Activated naive CD8-positive, alpha-beta T cell treated with anti-CD3 and anti-CD28 coated beads, Interleukin-2, amount 10 ng/mL, durations not matched to agents 7 days and 5 days (primary cell): ENCODE data around the gene RAD50. TPM values are rescaled to one million over a fixed set of nuclear protein-coding genes. Genes with fewer than 3 reads are reported as not detected.
"Not testable (repeated sequence)": the region's sequence is repeated elsewhere in the genome, so short reads cannot be mapped to it uniquely, and the experiment has no call there.

Experiments
- ATAC-seq: fragments of 150-1000 bp; cut with Tn5 transposase; one replicate; pipeline ENCODE4 v1.10.0; 2021; ENCODE audit warnings: low read depth, moderate library complexity
- POLR2A ChIA-PET: fragments of 350-600 bp; sonication (Branson Sonifier 250); formaldehyde crosslinking; loops from one replicate; lab custom pipeline; 2021; ENCODE audit warnings: antibody characterized with exemption; lab: Charles Lee
- DNase-seq: peaks from one replicate; pipeline ENCODE4 v3.0.0; 2021
- H3K27ac Mint-ChIP-seq: one replicate; pipeline ENCODE4 v1.8.0; 2022; ENCODE audit warnings: mild to moderate bottlenecking, mixed read lengths
- H3K27me3 Mint-ChIP-seq: one replicate; pipeline ENCODE4 v1.8.0; 2022; ENCODE audit warnings: mild to moderate bottlenecking, moderate library complexity, mixed read lengths
- H3K36me3 Mint-ChIP-seq: one replicate; pipeline ENCODE4 v1.8.0; 2021; ENCODE audit warnings: mild to moderate bottlenecking, mixed read lengths
- H3K4me1 Mint-ChIP-seq: one replicate; pipeline ENCODE4 v1.8.0; 2021; ENCODE audit warnings: mixed read lengths
- H3K4me3 Mint-ChIP-seq: one replicate; pipeline ENCODE4 v1.8.0; 2022; ENCODE audit warnings: mild to moderate bottlenecking, moderate library complexity, mixed read lengths
- H3K9me3 Mint-ChIP-seq: one replicate; pipeline ENCODE4 v1.8.0; 2021; ENCODE audit warnings: mixed read lengths
- total RNA-seq, 2 experiments: library from RNA; stranded (reverse); gene quantifications; one replicate each; pipeline ENCODE4 v1.2.3, GENCODE V29; 2021

Gene RAD50
- total RNA-seq, 2 experiments from 2014 or later, result 30.7 to 34.1 TPM

DNA sequence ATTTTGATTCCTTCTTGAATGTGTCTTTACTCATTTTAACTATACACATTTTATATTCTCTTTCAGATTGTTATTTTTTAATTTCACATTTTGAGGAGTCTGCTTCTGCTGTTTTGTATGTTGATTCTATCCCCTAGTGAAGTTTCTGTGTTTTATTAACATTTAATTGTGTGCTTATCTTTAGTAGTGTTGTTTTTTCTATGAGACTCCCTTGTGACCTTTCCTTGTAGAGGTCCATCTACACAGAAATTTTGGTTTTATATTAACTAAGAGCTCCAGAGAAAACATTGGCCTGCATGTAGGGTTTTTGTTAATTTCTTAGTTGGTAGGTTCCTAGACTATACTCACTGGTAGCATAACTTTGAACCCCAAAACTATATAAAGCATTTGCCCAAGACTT lies 65.8 kb downstream of the RAD50 start:
- Mint-ChIP-seq H3K4me3 (no peak overlapping the region), H3K9me3 (no peaks in the 10 kb centered on the region), H3K4me1 (peaks cover 4% of the 10 kb centered on the region), H3K27me3 (no peaks in the 10 kb centered on the region), H3K36me3 (peaks cover 46% of the 10 kb centered on the region), H3K27ac (no peak overlapping the region)
- ATAC-seq (no peak), DNase-seq (no peak)
- POLR2A ChIA-PET, result no interaction called here

- POLR2A ChIA-PET, result no interaction called here
- DNase-seq (no peak), ATAC-seq (no peak)
- H3K9me3 Mint-ChIP-seq, result no peaks in the 10 kb centered on the region
- H3K27me3 Mint-ChIP-seq, result no peaks in the 10 kb centered on the region
- H3K4me1 Mint-ChIP-seq, result peaks cover 23% of the 10 kb centered on the region
- no peak overlapping the region for H3K27ac Mint-ChIP-seq
- H3K4me3 Mint-ChIP-seq, result no peak overlapping the region
- peaks cover 49% of the 10 kb centered on the region for H3K36me3 Mint-ChIP-seq
Measured at GRCh38 chr5:132627470-132627869, 70.7 kb downstream of the RAD50 start.

DNA sequence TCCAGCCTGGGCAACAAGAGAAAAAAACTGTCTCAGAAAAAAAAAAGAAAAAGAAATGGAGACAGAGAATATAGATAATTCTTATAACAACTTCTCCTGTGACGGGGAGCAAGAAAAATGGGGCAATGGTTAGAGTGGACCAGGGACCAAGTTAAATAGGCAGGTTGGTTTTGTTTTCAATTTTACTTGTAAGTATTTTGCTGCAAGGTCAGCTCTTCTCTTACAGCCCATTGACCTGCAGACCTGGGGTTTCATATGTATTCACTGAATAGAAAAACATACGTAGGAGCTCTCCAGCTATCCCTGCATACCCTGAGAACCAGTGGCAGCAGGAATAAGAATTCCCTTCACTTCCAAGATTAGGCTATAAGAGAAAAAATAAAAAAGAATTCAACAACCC lies 72.0 kb downstream of the RAD50 start:
- no peak for ATAC-seq

DNA sequence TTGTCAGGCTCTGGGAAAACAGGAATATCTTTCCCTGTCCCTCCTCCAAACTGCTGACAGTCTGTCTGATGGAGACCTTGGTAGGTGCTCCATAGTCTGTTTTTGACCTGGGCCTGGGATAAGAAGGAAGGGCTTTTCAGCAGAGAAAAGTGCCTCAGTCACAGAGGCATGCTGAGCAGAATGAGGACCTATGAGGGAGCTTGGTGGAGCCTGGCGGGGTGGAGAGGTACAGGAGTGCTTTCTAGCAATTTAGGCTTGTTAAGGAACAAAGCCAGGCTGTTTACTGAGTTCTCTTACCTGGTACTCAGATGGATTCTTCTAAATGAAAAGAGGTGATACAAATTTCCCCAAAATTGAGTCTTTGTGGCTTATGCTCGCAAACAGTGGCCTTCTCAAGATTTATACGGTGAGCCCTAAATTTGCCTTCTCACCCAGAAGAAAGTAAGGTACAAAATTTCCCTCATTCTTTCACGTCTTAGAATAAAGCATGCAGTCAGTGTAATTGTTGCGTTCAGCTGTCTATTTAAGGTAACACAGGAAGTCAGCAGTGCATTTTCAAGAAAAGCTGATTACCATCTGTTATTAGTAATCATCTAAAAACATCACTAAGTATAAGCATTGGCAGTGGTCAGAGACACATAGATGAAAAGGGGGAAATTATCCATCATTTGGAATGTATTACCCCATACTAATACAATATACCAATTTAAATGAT lies 72.6 kb downstream of the RAD50 start:
- POLR2A ChIA-PET, result interaction anchor here (2.0 to 2.2 kb wide), 2 partner anchors 10 to 12 kb away, joined by 7 to 11 read pairs; no protein-coding TSS in a partner anchor
- Mint-ChIP-seq H3K4me1 (peaks cover 21% of the 10 kb centered on the region), H3K9me3 (no peaks in the 10 kb centered on the region), H3K27ac (peak overlapping the region; percentile 55), H3K36me3 (peaks cover 44% of the 10 kb centered on the region), H3K27me3 (no peaks in the 10 kb centered on the region), H3K4me3 (no peak overlapping the region)
- DNase-seq, result no peak
- ATAC-seq, result peak; percentile 33

More for the DNA sequence above, 72.0 kb downstream of the RAD50 start:
- Mint-ChIP-seq H3K9me3 (no peaks in the 10 kb centered on the region), H3K36me3 (peaks cover 42% of the 10 kb centered on the region), H3K27ac (no peak overlapping the region), H3K4me3 (no peak overlapping the region), H3K27me3 (no peaks in the 10 kb centered on the region), H3K4me1 (peaks cover 21% of the 10 kb centered on the region)
- no peak for DNase-seq
- POLR2A ChIA-PET, result interaction anchor here (2.2 kb wide), 1 partner anchor 13 kb away, joined by 7 read pairs; no protein-coding TSS in a partner anchor

DNA sequence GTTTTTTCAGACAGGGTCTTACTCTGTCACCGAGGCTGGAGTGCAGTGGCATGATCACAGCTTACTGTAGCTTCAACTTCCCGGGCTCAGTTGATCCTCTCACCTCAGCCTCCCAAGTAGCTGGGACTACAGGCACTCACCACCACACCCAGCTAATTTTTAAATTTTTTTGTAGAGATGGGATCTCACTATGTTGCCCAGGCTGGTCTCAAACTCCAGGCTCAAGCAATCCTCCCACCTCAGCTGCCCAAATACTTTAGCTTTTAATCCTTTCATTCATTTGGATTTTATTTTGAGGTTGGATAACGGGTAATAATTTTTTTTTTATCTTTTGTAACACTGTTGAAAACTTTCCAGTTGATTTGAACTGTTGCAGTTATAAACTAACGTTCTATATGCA lies 76.8 kb downstream of the RAD50 start:
- ATAC-seq, H3K9me3 Mint-ChIP-seq, H3K27ac Mint-ChIP-seq, DNase-seq, H3K4me3 Mint-ChIP-seq, H3K27me3 Mint-ChIP-seq: not testable (repeated sequence)
- POLR2A ChIA-PET, result interaction anchor here (0.7 kb wide), 1 partner anchor 128 kb away, joined by 4 read pairs; no protein-coding TSS in a partner anchor
- peaks cover 50% of the 10 kb centered on the region for H3K4me1 Mint-ChIP-seq
- peaks cover 54% of the 10 kb centered on the region for H3K36me3 Mint-ChIP-seq

DNA sequence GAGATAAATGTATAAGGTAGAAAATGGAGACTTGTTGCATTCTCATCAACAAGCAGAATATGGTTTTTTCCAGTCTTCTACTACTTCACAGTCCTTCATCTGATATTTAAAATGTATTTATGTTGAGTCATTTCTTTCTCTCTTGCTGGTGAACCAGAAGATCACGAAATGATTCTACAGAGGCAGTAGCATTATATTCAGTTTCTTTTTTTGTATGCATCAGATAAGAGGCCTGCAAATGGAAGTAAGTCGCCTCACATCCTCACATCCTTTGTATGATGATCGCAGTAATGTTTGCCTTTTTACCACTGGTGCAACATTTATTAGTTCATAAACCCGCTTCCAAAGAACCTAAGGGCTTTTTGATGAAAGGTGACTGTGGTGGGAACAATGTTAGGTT lies 79.1 kb downstream of the RAD50 start:
- H3K9me3 Mint-ChIP-seq, result no peaks in the 10 kb centered on the region
- H3K4me3 Mint-ChIP-seq, result peak overlapping the region; percentile 58
- peak; percentile 57 for ATAC-seq
- peaks cover 60% of the 10 kb centered on the region for H3K4me1 Mint-ChIP-seq
- peaks cover 38% of the 10 kb centered on the region for H3K36me3 Mint-ChIP-seq
- no peak for DNase-seq
- POLR2A ChIA-PET, result no interaction called here
- H3K27ac Mint-ChIP-seq, result peak overlapping the region; percentile 86
- H3K27me3 Mint-ChIP-seq, result no peaks in the 10 kb centered on the region

- H3K27ac Mint-ChIP-seq, result peak overlapping the region; percentile 37
- POLR2A ChIA-PET, result interaction anchor here (0.7 kb wide), 1 partner anchor 153 kb away, joined by 3 read pairs; no protein-coding TSS in a partner anchor
- H3K9me3 Mint-ChIP-seq, result no peaks in the 10 kb centered on the region
- no peaks in the 10 kb centered on the region for H3K27me3 Mint-ChIP-seq
- peak overlapping the region; percentile 56 for H3K4me3 Mint-ChIP-seq
- H3K4me1 Mint-ChIP-seq, result peaks cover 67% of the 10 kb centered on the region
- peaks cover 31% of the 10 kb centered on the region for H3K36me3 Mint-ChIP-seq
- no peak for ATAC-seq
- no peak for DNase-seq
Measured at GRCh38 chr5:132637241-132637640, 80.5 kb downstream of the RAD50 start.

- DNase-seq (peak; percentile 50), ATAC-seq (peak; percentile 78)
- no peaks in the 10 kb centered on the region for H3K9me3 Mint-ChIP-seq
- peak overlapping the region; percentile 88 for H3K27ac Mint-ChIP-seq
- H3K36me3 Mint-ChIP-seq, result peaks cover 37% of the 10 kb centered on the region
- peak overlapping the region; percentile 41 for H3K4me3 Mint-ChIP-seq
- POLR2A ChIA-PET, result interaction anchor here (1.0 to 3.5 kb wide), 5 partner anchors 9 to 98 kb away, joined by 3 to 13 read pairs (median 4); partner anchors contain the start of genes KIF3A and RAD50
- no peaks in the 10 kb centered on the region for H3K27me3 Mint-ChIP-seq
- H3K4me1 Mint-ChIP-seq, result peaks cover 78% of the 10 kb centered on the region
Measured at GRCh38 chr5:132639706-132640130, 82.9 kb downstream of the RAD50 start.

DNA sequence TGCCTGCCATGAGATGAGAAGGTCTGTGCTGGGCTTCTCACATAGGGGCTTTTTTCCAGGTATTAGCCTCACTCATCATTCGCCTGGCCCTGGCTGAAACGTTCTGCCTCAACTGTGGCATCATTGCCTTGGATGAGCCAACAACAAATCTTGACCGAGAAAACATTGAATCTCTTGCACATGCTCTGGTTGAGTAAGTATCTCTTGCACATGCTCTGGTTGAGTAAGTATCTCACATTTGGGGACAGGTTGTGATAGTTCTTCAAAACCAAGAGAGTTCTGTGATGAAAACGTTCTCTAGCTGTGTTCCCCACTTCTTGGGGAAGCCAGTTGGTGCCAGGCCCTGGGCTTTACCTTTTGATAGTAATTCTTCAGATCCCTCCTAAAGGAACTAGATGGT lies 83.8 kb downstream of the RAD50 start:
- DNase-seq (no peak), ATAC-seq (no peak)
- H3K27ac Mint-ChIP-seq, result peak overlapping the region; percentile 88
- no peaks in the 10 kb centered on the region for H3K9me3 Mint-ChIP-seq
- H3K27me3 Mint-ChIP-seq, result no peaks in the 10 kb centered on the region
- peaks cover 75% of the 10 kb centered on the region for H3K4me1 Mint-ChIP-seq
- H3K36me3 Mint-ChIP-seq, result peaks cover 42% of the 10 kb centered on the region
- POLR2A ChIA-PET, result interaction anchor here (0.9 to 3.5 kb wide), 5 partner anchors 10 to 107 kb away, joined by 4 to 13 read pairs (median 7); partner anchors contain the start of genes CCNI2 and IL13
- peak overlapping the region; percentile 46 for H3K4me3 Mint-ChIP-seq

GRCh38 chr5:132641241-132641723 lies 84.5 kb downstream of the RAD50 start:
- H3K9me3 Mint-ChIP-seq, result peaks cover 2% of the 10 kb centered on the region
- H3K36me3 Mint-ChIP-seq, result peaks cover 45% of the 10 kb centered on the region
- peak overlapping the region; percentile 46 for H3K4me3 Mint-ChIP-seq
- DNase-seq (no peak), ATAC-seq (peak; percentile 51)
- peaks cover 68% of the 10 kb centered on the region for H3K4me1 Mint-ChIP-seq
- peak overlapping the region; percentile 88 for H3K27ac Mint-ChIP-seq
- POLR2A ChIA-PET, result interaction anchor here (0.9 to 3.5 kb wide), 4 partner anchors 11 to 106 kb away, joined by 4 to 13 read pairs (median 6); partner anchors contain the start of genes CCNI2 and IL13
- H3K27me3 Mint-ChIP-seq, result no peaks in the 10 kb centered on the region

- H3K4me1 Mint-ChIP-seq, result peaks cover 68% of the 10 kb centered on the region
- H3K27ac Mint-ChIP-seq, result peak overlapping the region; percentile 77
- peaks cover 46% of the 10 kb centered on the region for H3K36me3 Mint-ChIP-seq
- no peaks in the 10 kb centered on the region for H3K27me3 Mint-ChIP-seq
- H3K9me3 Mint-ChIP-seq, result peaks cover 2% of the 10 kb centered on the region
- POLR2A ChIA-PET, result interaction anchor here (1.8 to 1.9 kb wide), 2 partner anchors 12 to 106 kb away, joined by 4 to 7 read pairs; partner anchors contain the start of gene CCNI2
- no peak overlapping the region for H3K4me3 Mint-ChIP-seq
- ATAC-seq (no peak), DNase-seq (no peak)
Measured at GRCh38 chr5:132641841-132642240, 85.1 kb downstream of the RAD50 start.

- H3K9me3 Mint-ChIP-seq, result peaks cover 15% of the 10 kb centered on the region
- POLR2A ChIA-PET, result no interaction called here
- H3K4me3 Mint-ChIP-seq, result no peak overlapping the region
- H3K4me1 Mint-ChIP-seq, result peaks cover 50% of the 10 kb centered on the region
- H3K27ac Mint-ChIP-seq, result no peak overlapping the region
- no peaks in the 10 kb centered on the region for H3K27me3 Mint-ChIP-seq
- DNase-seq, result no peak
- no peak for ATAC-seq
- peaks cover 47% of the 10 kb centered on the region for H3K36me3 Mint-ChIP-seq
Measured at GRCh38 chr5:132644177-132644576, 87.4 kb downstream of the RAD50 start.

GRCh38 chr5:132646583-132647266 lies 89.9 kb downstream of the RAD50 start:
- no peak for ATAC-seq
- peaks cover 24% of the 10 kb centered on the region for H3K4me1 Mint-ChIP-seq
- H3K27me3 Mint-ChIP-seq, result no peaks in the 10 kb centered on the region
- H3K36me3 Mint-ChIP-seq, result peaks cover 53% of the 10 kb centered on the region
- peaks cover 19% of the 10 kb centered on the region for H3K9me3 Mint-ChIP-seq
- POLR2A ChIA-PET, result interaction anchor here (0.7 kb wide), 1 partner anchor 118 kb away, joined by 3 read pairs; no protein-coding TSS in a partner anchor
- H3K4me3 Mint-ChIP-seq, result no peak overlapping the region
- H3K27ac Mint-ChIP-seq, result no peak overlapping the region
- DNase-seq, result no peak
